GM04503 (cell line): ENCODE data around the gene IPO13.

Experiments
- DNase-seq: peaks from one replicate; pipeline ENCODE4 v3.0.0-alpha.2; 2012; ENCODE audit warnings: low read depth

The IPO13 gene

DNA sequence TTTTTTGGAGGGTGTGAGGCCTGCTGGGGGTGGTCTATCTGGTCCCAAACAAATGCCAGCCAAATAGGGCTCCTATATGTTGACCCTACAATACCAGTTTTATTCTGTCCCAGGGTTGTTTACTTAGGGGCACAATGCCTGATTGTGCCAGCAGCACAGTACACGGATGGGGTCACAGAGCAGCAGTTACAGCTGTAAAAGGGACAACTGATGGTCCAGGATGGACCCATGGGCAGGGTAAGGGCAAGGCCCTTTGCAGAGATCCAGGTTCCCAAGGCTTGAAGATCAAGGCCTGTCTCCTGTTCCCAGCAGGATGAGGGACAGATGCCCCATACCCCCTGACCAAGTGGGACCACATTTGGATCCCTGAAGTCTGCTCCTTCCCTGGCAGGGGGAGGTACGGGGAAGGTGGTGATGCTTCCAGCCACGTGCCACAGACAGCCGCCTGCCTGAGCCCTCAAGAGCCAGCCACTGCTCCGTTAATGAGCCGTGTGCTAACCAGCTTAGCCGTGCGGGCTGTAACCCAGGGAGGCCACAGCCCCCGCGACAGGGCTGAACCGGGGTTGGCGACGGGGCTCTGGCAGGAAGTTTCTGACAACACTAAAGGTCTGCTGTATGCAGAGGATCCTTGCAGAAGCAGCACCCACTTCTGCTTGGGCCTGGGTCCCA lies 66.3 kb downstream of the IPO13 start:
- DNase-seq: no peak

DNA sequence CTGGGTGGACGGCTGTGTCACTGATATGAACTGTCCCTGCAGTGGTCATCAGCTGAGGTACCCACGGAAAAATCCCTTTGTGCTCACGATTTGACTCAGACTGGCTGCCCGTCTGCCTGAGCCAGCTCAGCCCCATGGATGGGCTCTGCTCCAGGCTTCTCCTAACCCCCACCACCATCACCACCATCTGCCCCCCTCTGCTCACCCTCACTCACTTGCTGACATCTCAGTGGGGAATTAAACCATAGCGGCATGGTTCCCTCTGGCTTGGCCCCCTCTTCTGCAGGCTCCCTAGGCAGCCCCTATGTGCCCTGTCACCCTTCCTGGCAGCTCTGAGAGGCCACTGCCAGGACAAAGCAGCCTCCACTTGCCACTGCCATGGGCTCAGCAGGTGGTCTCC lies 67.2 kb downstream of the IPO13 start:
- DNase-seq: no peak

DNA sequence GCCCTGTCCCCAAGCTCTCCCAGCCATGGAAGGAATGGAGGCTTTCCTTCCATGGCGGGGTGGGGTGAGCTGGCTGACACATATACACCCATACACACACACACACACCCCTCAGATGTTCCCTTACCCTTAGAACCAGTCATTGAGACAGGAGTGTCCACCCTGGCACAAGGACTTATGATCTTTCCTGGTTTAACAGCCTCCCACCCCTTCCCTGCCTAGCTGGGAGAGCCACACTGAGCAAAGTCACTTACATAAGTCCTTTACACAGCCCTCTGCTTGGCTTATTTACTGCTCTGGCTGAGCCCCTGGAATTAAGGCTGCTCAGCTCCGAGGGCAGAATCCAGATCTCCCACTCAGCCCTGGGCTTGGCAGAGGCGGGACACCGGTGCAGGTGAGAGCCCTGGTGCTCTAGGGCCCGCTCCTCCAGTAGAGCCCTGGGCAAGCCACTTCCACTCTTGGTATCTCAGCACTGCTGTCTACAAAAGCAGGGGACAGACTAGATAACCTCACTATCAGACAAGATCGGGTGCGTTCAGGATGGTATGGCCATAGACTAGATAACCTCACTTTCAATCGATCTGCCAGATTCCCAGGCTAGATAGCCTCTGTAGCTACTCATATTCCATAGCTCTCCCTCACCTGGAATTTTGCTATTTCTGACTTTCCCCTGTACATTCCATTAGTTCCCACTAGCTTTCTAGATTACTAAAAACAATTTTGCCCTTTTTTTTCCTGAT lies 67.8 kb downstream of the IPO13 start:
- no peak for DNase-seq

DNA sequence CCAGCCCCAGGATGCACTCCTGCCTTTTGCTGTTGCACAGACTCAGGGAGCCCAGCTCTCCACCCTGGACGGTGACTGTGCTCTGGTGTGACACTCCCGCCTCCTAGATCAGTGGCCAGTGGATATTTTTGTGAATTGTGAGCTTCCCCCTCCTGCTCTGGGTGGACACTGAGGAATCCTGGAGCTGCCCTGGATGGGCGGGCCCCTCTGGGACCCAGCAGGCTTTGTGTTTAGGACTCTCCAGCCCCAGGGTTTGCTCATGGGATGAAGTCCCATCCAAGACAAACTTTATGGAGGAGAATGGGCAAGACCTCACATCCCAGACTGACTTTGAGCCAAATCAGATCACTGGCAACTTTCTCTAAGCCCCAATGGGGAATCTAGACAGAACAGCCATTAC lies 68.5 kb downstream of the IPO13 start:
- no peak for DNase-seq

DNA sequence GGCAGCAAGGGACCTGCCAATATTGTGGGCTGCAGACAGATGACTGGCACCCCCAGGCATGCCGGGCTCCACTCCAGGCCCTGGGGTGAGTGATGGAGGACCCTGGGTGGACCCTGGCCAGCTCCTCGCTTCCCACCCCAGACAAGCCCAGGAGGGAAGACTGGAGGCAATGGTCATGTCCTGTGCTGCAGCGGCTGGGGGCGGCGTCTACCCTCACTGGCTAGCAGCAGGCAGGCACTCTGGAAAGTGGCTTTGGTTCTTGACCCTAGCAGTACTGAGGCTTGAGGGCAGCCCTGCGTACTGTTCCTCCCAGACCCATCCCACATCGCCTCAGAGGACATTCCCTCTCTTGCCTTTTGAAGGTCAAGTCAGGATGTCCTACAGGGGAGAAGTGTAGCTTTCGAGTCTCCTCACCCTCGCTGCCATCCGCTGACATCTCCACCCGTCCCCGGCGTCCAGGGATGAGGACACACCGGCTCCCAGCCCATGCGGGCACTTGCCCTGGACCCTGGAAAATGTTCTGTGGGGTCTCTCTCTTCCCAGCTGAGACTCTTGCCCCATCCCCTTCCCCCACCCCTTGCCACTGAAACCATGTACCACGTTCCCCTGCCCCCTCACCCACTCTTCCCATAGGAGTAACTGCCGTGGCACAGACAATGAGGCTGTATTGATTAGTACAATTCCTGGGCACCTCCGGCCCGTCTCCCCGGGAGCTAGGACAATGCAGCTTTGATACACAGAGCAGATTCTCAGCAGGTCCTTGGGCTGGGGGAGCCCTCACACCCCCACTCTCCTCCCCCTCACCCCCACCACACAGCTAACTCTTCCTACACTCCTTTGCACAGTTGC lies 69.5 kb downstream of the IPO13 start:
- DNase-seq: no peak

DNA sequence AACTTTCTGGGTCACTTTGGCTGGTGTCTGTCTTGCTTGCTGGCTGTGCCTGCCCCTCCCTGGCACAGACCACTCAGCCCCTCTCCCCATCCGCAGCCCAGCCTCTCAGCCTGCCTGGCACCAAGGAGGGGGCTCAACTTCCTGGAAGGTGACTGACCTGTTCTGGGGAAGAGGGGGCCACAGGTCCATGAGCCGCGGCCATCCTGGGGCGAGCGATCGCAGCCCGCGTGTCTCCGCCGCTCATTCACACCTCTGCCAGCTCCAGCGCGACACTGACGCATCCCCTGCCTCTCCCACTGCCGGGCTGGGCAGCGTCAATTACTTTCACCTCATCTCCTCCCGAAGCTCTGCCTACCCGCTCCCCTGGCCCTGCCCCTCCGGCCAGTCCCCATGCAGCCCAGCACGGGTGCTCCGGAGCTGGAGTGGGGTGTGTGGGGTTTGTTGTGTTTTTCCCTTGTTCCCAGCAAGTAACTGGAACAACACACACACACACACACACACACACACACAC lies 70.2 kb downstream of the IPO13 start:
- no peak for DNase-seq
